Measurements from ENCODE around the gene TMTC1.

DNA sequence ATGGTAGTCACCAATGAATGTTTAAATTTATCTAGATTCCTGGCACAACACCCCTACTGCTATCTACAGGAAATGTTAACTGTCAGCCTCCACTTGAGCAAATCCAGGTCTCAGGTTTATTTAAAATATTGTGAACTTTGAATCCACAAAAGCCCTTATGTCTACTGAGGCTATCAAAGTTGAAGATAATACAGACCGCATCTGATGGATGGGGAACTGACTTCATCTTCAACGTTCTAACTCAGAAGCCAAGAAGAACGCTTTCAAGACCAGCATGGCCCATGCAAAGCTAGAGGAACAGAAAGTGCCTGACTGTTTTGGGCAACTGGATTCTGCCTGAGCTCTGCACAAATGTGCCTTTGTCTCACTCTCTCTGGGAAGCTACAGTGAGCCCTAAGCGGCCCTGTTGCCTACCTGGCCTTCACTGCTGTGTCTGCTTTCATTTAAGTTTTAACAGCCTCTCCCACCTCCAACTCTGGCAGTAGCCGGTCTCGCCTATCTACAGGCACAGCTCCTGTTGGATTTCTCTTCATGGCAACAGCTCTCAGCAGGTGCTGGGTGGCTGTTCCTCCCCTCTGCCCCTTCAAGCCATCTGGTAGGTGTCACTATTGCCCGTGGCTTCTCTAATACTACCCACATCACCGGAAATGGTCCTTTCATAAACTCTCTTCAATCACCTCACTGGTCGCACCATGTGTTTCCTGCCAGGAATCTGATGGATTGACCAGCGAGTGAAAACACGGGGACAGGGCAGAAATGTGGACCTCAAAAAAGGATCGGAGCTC lies 174.1 kb downstream of the TMTC1 start:
- TF ChIP-seq, protein P1, sequence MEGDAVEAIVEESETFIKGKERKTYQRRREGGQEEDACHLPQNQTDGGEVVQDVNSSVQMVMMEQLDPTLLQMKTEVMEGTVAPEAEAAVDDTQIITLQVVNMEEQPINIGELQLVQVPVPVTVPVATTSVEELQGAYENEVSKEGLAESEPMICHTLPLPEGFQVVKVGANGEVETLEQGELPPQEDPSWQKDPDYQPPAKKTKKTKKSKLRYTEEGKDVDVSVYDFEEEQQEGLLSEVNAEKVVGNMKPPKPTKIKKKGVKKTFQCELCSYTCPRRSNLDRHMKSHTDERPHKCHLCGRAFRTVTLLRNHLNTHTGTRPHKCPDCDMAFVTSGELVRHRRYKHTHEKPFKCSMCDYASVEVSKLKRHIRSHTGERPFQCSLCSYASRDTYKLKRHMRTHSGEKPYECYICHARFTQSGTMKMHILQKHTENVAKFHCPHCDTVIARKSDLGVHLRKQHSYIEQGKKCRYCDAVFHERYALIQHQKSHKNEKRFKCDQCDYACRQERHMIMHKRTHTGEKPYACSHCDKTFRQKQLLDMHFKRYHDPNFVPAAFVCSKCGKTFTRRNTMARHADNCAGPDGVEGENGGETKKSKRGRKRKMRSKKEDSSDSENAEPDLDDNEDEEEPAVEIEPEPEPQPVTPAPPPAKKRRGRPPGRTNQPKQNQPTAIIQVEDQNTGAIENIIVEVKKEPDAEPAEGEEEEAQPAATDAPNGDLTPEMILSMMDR (IDR thresholded peaks at IDR 0.05): no peak
- no peak for TF ChIP-seq EZH2 (IDR thresholded peaks at IDR 0.05)
